Neural cell (in vitro differentiated cells): ENCODE measurements around the gene CYP11A1. TPM values are rescaled to one million over a fixed set of nuclear protein-coding genes. Genes with fewer than 3 reads are reported as not detected.

Experiments used
- H2AFZ ChIP-seq: fragments of 200-600, 300-800 bp; sonication (generic), shearing (Covaris generic); 2 replicates; pipeline ENCODE4 v1.6.0; 2014; ENCODE audit warnings: low read depth, mild to moderate bottlenecking, antibody characterized with exemption, low read length, moderate library complexity
- H3F3A ChIP-seq: fragments of 200-600 bp; shearing (Covaris generic); 2 replicates; pipeline ENCODE4 v1.6.1; 2016; ENCODE audit warnings: mild to moderate bottlenecking, moderate library complexity, mixed read lengths, antibody characterized with exemption, low read length; ENCODE audit not compliant: insufficient read depth, poor library complexity, severe bottlenecking
- H3K27ac ChIP-seq: fragments of 200-600, 300-800 bp; sonication (generic), shearing (Covaris generic); 2 replicates; pipeline ENCODE4 v1.5.1; 2014; ENCODE audit warnings: mild to moderate bottlenecking, low read length, moderate library complexity
- H3K27me3 ChIP-seq: fragments of 300-800, 200-600 bp; sonication (generic), shearing (Covaris generic); 2 replicates; pipeline ENCODE4 v1.6.0; 2014; ENCODE audit warnings: mild to moderate bottlenecking, low read depth, low read length, moderate library complexity; ENCODE audit not compliant: insufficient read depth
- H3K36me3 ChIP-seq: fragments of 300-800, 200-600 bp; sonication (generic), shearing (Covaris generic); 2 replicates; pipeline ENCODE4 v1.5.1; 2014; ENCODE audit warnings: mild to moderate bottlenecking, antibody characterized with exemption, low read length, moderate library complexity; ENCODE audit not compliant: insufficient read depth
- H3K4me2 ChIP-seq: fragments of 300-800, 200-600 bp; sonication (generic), shearing (Covaris generic); 2 replicates; pipeline ENCODE4 v1.6.0; 2014; ENCODE audit warnings: mild to moderate bottlenecking, low read length
- H3K4me3 ChIP-seq: fragments of 300-800, 200-600 bp; sonication (generic), shearing (Covaris generic); 2 replicates; pipeline ENCODE4 v1.5.1; 2014; ENCODE audit warnings: mild to moderate bottlenecking, low read length, moderate library complexity
- H3K79me2 ChIP-seq: fragments of 200-600 bp; shearing (Covaris generic); replicated peaks from 2 replicates; pipeline ENCODE4 v1.6.0; 2014; ENCODE audit warnings: mild to moderate bottlenecking, low read length, moderate library complexity; ENCODE audit not compliant: insufficient read depth
- H3K9ac ChIP-seq: fragments of 300-800, 200-600 bp; sonication (generic), shearing (Covaris generic); 2 replicates; pipeline ENCODE4 v1.6.1; 2016; ENCODE audit warnings: mild to moderate bottlenecking, low read length, mixed read lengths
- H3K9me2 ChIP-seq: fragments of 200-600 bp; shearing (Covaris generic); 2 replicates; pipeline ENCODE4 v1.6.1; 2016; ENCODE audit warnings: mild to moderate bottlenecking, low read length, mixed read lengths; ENCODE audit not compliant: insufficient read depth
- H3K9me3 ChIP-seq: fragments of 200-600, 300-800 bp; sonication (generic), shearing (Covaris generic); 2 replicates; pipeline ENCODE4 v1.6.1; 2016; ENCODE audit warnings: mild to moderate bottlenecking, mixed run types, low read length, moderate library complexity, mixed read lengths
- H4K20me1 ChIP-seq: fragments of 200-600 bp; shearing (Covaris generic); 2 replicates; pipeline ENCODE4 v1.6.1; 2016; ENCODE audit warnings: mild to moderate bottlenecking, mixed run types; ENCODE audit not compliant: insufficient read depth
- EP300 ChIP-seq: fragments of 450-650 bp; conservative IDR thresholded peaks from 2 replicates; pipeline ENCODE4 v1.6.1; 2014; ENCODE audit warnings: antibody characterized with exemption, mild to moderate bottlenecking, moderate library complexity; ENCODE audit not compliant: poor library complexity, severe bottlenecking
- EZH2 ChIP-seq: fragments of 200-600, 300-800 bp; shearing (Covaris generic), sonication (generic); IDR thresholded peaks from 2 replicates; pipeline ENCODE4 v1.6.1; 2014; ENCODE audit warnings: antibody characterized with exemption, low read length, borderline replicate concordance, mild to moderate bottlenecking; ENCODE audit not compliant: insufficient read depth, poor library complexity, severe bottlenecking
- MXI1 ChIP-seq: fragments of 450-650 bp; conservative IDR thresholded peaks from 2 replicates; pipeline ENCODE4 v1.6.1; 2014; ENCODE audit warnings: antibody characterized with exemption, mild to moderate bottlenecking; ENCODE audit not compliant: poor library complexity, severe bottlenecking
- POLR2AphosphoS5 ChIP-seq: IDR thresholded peaks from 2 replicates; pipeline ENCODE4 v1.6.1; 2012
- RAD21 ChIP-seq: fragments of 450-650 bp; conservative IDR thresholded peaks from 2 replicates; pipeline ENCODE4 v1.6.1; 2014; ENCODE audit warnings: antibody characterized with exemption, mild to moderate bottlenecking, moderate library complexity
- SMC3 ChIP-seq: fragments of 450-650 bp; conservative IDR thresholded peaks from 2 replicates; pipeline ENCODE4 v1.6.1; 2014; ENCODE audit warnings: antibody characterized with exemption, mild to moderate bottlenecking, moderate library complexity; ENCODE audit not compliant: poor library complexity
- TAF1 ChIP-seq: IDR thresholded peaks from 2 replicates; pipeline ENCODE4 v1.6.1; 2012; ENCODE audit warnings: low read depth
- polyA plus RNA-seq: library from polyadenylated mRNA; depleted of rRNA; stranded (reverse); fragments of >200 nt; gene quantifications from 2 replicates; pipeline ENCODE4 v1.2.3, GENCODE V29; 2014
- TF ChIP-seq, protein P1 (sequence below): fragments of 450-650 bp; IDR thresholded peaks from 2 replicates; pipeline ENCODE4 v1.5.1; 2014; ENCODE audit warnings: antibody characterized with exemption, mild to moderate bottlenecking, moderate library complexity; ENCODE audit not compliant: poor library complexity, severe bottlenecking
- TF ChIP-seq, protein P2 (sequence below): IDR thresholded peaks from 2 replicates; pipeline ENCODE4 v1.6.1; 2012; ENCODE audit warnings: borderline replicate concordance

CYP11A1 gene
- polyA plus RNA-seq, 1 donor from 2014 or later: not detected

DNA sequence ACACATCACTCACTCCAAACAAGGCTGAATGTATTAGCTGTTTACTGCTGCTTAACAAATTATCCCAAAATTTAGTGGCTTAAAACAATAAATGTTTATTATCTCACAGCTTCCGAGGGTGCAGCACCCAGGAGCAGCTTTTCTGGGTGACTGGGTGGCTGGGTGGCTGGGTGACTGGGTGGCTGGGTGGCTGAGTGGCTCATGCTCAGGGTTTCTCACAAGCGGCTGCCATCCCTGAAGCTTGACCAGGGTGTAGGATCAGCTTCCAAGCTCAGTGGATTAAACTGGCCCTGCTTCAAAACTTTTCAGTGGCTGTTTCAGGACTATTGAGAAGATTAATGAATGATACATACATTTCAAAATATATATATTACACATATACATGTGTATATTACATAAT is 2.3 kb upstream of the CYP11A1 start:
- H3K27ac ChIP-seq: no peak overlapping the region
- no peak overlapping the region for H3K4me2 ChIP-seq
- no peak overlapping the region for H2AFZ ChIP-seq
- TF ChIP-seq POLR2AphosphoS5 (no peak), EP300 (no peak), MXI1 (no peak), EZH2 (no peak), SMC3 (no peak), RAD21 (no peak), TAF1 (no peak)
- TF ChIP-seq, protein P1, sequence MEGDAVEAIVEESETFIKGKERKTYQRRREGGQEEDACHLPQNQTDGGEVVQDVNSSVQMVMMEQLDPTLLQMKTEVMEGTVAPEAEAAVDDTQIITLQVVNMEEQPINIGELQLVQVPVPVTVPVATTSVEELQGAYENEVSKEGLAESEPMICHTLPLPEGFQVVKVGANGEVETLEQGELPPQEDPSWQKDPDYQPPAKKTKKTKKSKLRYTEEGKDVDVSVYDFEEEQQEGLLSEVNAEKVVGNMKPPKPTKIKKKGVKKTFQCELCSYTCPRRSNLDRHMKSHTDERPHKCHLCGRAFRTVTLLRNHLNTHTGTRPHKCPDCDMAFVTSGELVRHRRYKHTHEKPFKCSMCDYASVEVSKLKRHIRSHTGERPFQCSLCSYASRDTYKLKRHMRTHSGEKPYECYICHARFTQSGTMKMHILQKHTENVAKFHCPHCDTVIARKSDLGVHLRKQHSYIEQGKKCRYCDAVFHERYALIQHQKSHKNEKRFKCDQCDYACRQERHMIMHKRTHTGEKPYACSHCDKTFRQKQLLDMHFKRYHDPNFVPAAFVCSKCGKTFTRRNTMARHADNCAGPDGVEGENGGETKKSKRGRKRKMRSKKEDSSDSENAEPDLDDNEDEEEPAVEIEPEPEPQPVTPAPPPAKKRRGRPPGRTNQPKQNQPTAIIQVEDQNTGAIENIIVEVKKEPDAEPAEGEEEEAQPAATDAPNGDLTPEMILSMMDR: no peak
- TF ChIP-seq, protein P2, sequence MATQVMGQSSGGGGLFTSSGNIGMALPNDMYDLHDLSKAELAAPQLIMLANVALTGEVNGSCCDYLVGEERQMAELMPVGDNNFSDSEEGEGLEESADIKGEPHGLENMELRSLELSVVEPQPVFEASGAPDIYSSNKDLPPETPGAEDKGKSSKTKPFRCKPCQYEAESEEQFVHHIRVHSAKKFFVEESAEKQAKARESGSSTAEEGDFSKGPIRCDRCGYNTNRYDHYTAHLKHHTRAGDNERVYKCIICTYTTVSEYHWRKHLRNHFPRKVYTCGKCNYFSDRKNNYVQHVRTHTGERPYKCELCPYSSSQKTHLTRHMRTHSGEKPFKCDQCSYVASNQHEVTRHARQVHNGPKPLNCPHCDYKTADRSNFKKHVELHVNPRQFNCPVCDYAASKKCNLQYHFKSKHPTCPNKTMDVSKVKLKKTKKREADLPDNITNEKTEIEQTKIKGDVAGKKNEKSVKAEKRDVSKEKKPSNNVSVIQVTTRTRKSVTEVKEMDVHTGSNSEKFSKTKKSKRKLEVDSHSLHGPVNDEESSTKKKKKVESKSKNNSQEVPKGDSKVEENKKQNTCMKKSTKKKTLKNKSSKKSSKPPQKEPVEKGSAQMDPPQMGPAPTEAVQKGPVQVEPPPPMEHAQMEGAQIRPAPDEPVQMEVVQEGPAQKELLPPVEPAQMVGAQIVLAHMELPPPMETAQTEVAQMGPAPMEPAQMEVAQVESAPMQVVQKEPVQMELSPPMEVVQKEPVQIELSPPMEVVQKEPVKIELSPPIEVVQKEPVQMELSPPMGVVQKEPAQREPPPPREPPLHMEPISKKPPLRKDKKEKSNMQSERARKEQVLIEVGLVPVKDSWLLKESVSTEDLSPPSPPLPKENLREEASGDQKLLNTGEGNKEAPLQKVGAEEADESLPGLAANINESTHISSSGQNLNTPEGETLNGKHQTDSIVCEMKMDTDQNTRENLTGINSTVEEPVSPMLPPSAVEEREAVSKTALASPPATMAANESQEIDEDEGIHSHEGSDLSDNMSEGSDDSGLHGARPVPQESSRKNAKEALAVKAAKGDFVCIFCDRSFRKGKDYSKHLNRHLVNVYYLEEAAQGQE: no peak
- peaks cover 17% of the 10 kb centered on the region for H3K27me3 ChIP-seq
- no peaks in the 10 kb centered on the region for H3K9me3 ChIP-seq
- no peak overlapping the region for H3K9ac ChIP-seq
- H3K4me3 ChIP-seq: no peak overlapping the region
- no peaks in the 10 kb centered on the region for H3K36me3 ChIP-seq
- no peaks in the 10 kb centered on the region for H3K79me2 ChIP-seq
- no peaks in the 10 kb centered on the region for H3F3A ChIP-seq
- no peaks in the 10 kb centered on the region for H4K20me1 ChIP-seq
- no peaks in the 10 kb centered on the region for H3K9me2 ChIP-seq

DNA sequence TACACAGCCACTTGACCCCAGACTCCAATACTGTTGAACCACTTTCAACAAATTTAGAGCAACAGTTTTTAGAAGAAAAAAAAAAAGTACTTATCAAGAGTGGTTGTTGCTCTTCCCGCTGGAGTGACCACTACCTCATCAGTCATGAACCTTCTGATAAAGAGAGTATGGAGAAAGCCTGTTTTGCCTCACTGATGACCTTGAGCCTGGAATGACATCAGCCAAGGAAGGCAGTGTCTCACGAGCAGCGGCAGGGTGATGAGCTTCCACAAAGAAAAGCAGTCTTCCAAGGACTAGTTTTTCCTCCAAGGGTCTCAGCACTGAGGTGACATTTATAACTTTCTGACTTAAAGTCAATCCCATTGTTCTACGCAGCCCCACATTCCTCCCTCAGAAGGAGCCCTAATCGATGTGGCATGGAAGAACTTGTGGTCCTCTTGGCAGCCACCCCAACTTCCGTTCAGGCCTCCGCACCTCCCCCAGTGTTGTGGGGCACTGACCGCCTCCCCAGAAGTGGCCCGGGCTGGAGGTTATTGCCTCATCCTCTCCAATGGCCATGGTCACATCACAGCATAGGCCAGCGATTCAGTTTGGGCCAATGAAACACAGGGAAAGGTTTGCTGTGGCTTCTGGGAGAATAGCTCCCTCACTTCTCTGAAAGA is 1.8 kb upstream of the CYP11A1 start:
- no peak overlapping the region for H3K4me3 ChIP-seq
- H4K20me1 ChIP-seq: no peaks in the 10 kb centered on the region
- H3K4me2 ChIP-seq: no peak overlapping the region
- H3K9me2 ChIP-seq: no peaks in the 10 kb centered on the region
- H3K9me3 ChIP-seq: no peaks in the 10 kb centered on the region
- H2AFZ ChIP-seq: no peak overlapping the region
- peaks cover 19% of the 10 kb centered on the region for H3K27me3 ChIP-seq
- no peak overlapping the region for H3K9ac ChIP-seq
- no peak overlapping the region for H3K27ac ChIP-seq
- no peaks in the 10 kb centered on the region for H3K36me3 ChIP-seq
- TF ChIP-seq, protein P1: no peak
- TF ChIP-seq EZH2 (no peak), TAF1 (no peak), MXI1 (no peak), RAD21 (no peak), POLR2AphosphoS5 (no peak), SMC3 (no peak), EP300 (no peak)
- TF ChIP-seq, protein P2: no peak
- no peaks in the 10 kb centered on the region for H3F3A ChIP-seq
- H3K79me2 ChIP-seq: no peaks in the 10 kb centered on the region
